A673 (cell line): ENCODE results near the gene FOSL1. TPM values are rescaled to one million over a fixed set of nuclear protein-coding genes. Genes with fewer than 3 reads are reported as not detected.

ENCODE experiments used
- BruUV-seq: library from RNA; stranded (reverse); fragments of 400-500 nt; replicated peaks from 2 replicates; lab custom pipeline; 2021; lab: Mats Ljungman, UMichigan
- CTCF ChIA-PET: fragments of 300-600 bp; sonication (Branson Sonifier 250); formaldehyde crosslinking; loops from one replicate; lab custom pipeline; 2022; ENCODE audit warnings: antibody characterized with exemption; lab: Charles Lee
- POLR2A ChIA-PET: fragments of 300-600 bp; sonication (Branson Sonifier 250); formaldehyde crosslinking; loops from one replicate; lab custom pipeline; 2022; ENCODE audit warnings: antibody characterized with exemption; ENCODE audit not compliant: low non-redundant PET; lab: Charles Lee
- DNase-seq: peaks from one replicate; pipeline ENCODE4 v3.0.0-alpha.2; 2015; ENCODE audit warnings: low spot score
- H3K27ac ChIP-seq: fragments of 200-600 bp; sonication (generic); 2 replicates; pipeline ENCODE4 v1.5.1; 2016; ENCODE audit warnings: mixed run types, low read depth, mild to moderate bottlenecking, mixed read lengths, antibody characterized with exemption, low read length; ENCODE audit not compliant: poor library complexity, severe bottlenecking
- H3K27me3 ChIP-seq: fragments of 200-600 bp; sonication (generic); replicated peaks from 2 replicates; pipeline ENCODE4 v1.6.1; 2017; ENCODE audit warnings: mixed run types, low read depth, mild to moderate bottlenecking, mixed read lengths, antibody characterized with exemption, low read length; ENCODE audit not compliant: insufficient read depth, poor library complexity
- H3K36me3 ChIP-seq: fragments of 200-600 bp; sonication (generic); 2 replicates; pipeline ENCODE4 v1.6.1; 2016; ENCODE audit warnings: mixed run types, mild to moderate bottlenecking, mixed read lengths, antibody characterized with exemption, low read length; ENCODE audit not compliant: insufficient read depth, poor library complexity, severe bottlenecking
- H3K4me1 ChIP-seq: fragments of 200-600 bp; sonication (generic); 2 replicates; pipeline ENCODE4 v1.6.1; 2017; ENCODE audit warnings: mixed run types, mild to moderate bottlenecking, mixed read lengths, antibody characterized with exemption, low read length; ENCODE audit not compliant: insufficient read depth, poor library complexity, severe bottlenecking
- H3K4me3 ChIP-seq: fragments of 200-600 bp; sonication (generic); 2 replicates; pipeline ENCODE4 v1.5.1; 2016; ENCODE audit warnings: low read depth, mixed run types, mild to moderate bottlenecking, mixed read lengths, low read length; ENCODE audit not compliant: poor library complexity, severe bottlenecking
- H3K9me3 ChIP-seq: fragments of 200-600 bp; sonication (generic); 2 replicates; pipeline ENCODE4 v1.6.1; 2016; ENCODE audit warnings: mixed run types, low read depth, mild to moderate bottlenecking, mixed read lengths, antibody characterized with exemption, low read length; ENCODE audit not compliant: poor library complexity, severe bottlenecking
- EZH2 ChIP-seq: fragments of 200-600 bp; sonication (generic); IDR thresholded peaks from 2 replicates; pipeline ENCODE4 v1.6.1; 2017; ENCODE audit warnings: borderline replicate concordance, low read depth, mild to moderate bottlenecking, mixed read lengths, antibody characterized with exemption, low read length; ENCODE audit not compliant: poor library complexity, severe bottlenecking
- intact Hi-C: fragments of 100-400 bp; cut with micrococcal nuclease; formaldehyde crosslinking; loops from one replicate; pipeline ENCODE4 v1.10.0; 2022; ENCODE audit not compliant: unreplicated experiment
- total RNA-seq: library from RNA; stranded (reverse); gene quantifications from 2 replicates; pipeline ENCODE4 v1.2.3, GENCODE V29; 2021
- TF ChIP-seq, protein P1 (sequence below): fragments of 300-800, 200-600 bp; sonication (generic); conservative IDR thresholded peaks from 2 replicates; pipeline ENCODE4 v1.5.1; 2017; ENCODE audit warnings: low read depth, mild to moderate bottlenecking, antibody characterized with exemption, low read length, moderate library complexity, mixed read lengths

The FOSL1 gene
- total RNA-seq, 1 experiment from 2014 or later, result 29.0 TPM

DNA sequence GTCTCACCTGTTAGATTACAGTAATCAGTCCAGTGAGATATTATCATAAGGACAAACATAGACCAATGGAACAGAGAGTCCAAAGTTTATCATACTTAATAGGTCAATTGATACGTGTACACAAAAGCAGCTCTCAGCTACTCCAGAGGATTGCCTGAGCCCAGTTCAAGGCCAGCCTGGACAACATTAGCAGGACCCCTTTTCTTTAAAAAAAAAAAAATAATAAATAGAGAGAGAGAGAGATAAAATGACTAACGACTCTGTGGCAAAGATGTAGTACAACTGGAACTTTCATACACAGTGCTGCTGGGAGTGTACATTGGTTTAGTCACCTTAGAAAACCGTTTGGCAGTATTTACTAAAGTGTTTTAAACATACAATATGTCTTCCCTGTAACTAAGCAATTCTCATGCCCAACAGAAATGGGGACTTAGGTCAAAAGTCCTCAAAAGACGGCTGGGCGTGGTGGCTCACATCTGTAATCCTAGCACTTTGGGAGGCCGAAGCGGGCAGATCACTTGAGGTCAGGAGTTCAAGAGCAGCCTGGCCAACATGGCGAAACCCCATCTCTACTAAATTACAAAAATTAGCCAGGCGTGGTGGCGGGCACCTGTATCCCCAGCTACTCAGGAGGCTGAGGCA lies 55.8 kb downstream of the FOSL1 start:
- Histone ChIP-seq H3K4me3 (no peak overlapping the region), H3K27ac (no peak overlapping the region), H3K27me3 (no peaks in the 10 kb centered on the region), H3K4me1 (no peaks in the 10 kb centered on the region), H3K36me3 (no peaks in the 10 kb centered on the region), H3K9me3 (no peaks in the 10 kb centered on the region)
- POLR2A ChIA-PET, result no interaction called here
- DNase-seq, result no peak
- CTCF ChIA-PET, result no interaction called here
- no peak for TF ChIP-seq EZH2
- TF ChIP-seq, protein P1, sequence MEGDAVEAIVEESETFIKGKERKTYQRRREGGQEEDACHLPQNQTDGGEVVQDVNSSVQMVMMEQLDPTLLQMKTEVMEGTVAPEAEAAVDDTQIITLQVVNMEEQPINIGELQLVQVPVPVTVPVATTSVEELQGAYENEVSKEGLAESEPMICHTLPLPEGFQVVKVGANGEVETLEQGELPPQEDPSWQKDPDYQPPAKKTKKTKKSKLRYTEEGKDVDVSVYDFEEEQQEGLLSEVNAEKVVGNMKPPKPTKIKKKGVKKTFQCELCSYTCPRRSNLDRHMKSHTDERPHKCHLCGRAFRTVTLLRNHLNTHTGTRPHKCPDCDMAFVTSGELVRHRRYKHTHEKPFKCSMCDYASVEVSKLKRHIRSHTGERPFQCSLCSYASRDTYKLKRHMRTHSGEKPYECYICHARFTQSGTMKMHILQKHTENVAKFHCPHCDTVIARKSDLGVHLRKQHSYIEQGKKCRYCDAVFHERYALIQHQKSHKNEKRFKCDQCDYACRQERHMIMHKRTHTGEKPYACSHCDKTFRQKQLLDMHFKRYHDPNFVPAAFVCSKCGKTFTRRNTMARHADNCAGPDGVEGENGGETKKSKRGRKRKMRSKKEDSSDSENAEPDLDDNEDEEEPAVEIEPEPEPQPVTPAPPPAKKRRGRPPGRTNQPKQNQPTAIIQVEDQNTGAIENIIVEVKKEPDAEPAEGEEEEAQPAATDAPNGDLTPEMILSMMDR, result no peak
- BruUV-seq, result no TSS peak
- intact Hi-C loops, result no loop called here

DNA sequence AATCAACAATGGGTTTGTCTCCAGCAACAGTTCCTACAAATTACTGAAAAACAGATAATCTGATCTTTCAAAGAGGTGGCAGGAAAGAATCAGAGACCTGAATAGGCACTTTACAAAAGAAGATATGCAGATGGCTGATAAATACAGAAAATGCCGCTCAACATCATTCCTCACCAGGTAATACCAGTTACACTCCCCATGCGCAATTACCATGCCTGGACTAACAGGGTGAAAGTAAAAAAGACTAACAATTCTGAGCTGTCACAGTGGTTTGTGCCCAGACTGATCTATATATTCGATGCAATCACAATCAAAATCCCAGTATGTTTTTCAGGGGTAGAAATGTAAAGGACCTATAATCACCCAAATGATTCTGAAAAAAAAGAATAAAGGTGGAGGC lies 56.4 kb downstream of the FOSL1 start:
- no peaks in the 10 kb centered on the region for H3K4me1 ChIP-seq
- POLR2A ChIA-PET, result no interaction called here
- no TSS peak for BruUV-seq
- no peaks in the 10 kb centered on the region for H3K36me3 ChIP-seq
- intact Hi-C loops, result no loop called here
- no peak overlapping the region for H3K4me3 ChIP-seq
- no peak overlapping the region for H3K27ac ChIP-seq
- H3K27me3 ChIP-seq, result no peaks in the 10 kb centered on the region
- no peak for TF ChIP-seq EZH2
- TF ChIP-seq, protein P1, result no peak
- CTCF ChIA-PET, result interaction anchor here (1.0 kb wide), 1 partner anchor 437 kb away, joined by 6 read pairs; no protein-coding TSS in a partner anchor
- DNase-seq, result no peak
- H3K9me3 ChIP-seq, result no peaks in the 10 kb centered on the region

DNA sequence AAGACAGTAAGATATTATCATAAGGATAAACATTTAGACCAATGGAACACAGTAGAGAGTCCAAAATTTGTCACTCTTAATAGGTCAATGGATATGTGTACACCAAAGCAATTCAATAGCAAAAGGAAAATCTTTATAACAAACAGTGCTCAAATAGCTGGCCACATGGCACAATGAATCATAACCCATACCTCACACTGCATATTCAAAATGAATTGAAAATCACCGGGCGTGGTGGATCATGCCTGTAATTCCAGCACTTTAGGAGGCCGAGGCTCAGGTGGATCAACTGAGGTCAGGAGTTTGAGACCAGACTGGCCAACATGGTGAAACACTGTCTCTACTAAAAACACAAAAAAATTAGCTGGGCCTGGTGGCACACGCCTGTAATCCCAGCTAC lies 58.0 kb downstream of the FOSL1 start:
- H3K4me3 ChIP-seq, result no peak overlapping the region
- no peak overlapping the region for H3K27ac ChIP-seq
- H3K36me3 ChIP-seq, result no peaks in the 10 kb centered on the region
- no peaks in the 10 kb centered on the region for H3K9me3 ChIP-seq
- TF ChIP-seq EZH2, result no peak
- TF ChIP-seq, protein P1, result no peak
- H3K27me3 ChIP-seq, result no peaks in the 10 kb centered on the region
- POLR2A ChIA-PET, result no interaction called here
- BruUV-seq, result no TSS peak
- no peaks in the 10 kb centered on the region for H3K4me1 ChIP-seq
- DNase-seq, result no peak
- CTCF ChIA-PET, result no interaction called here
- intact Hi-C loops, result no loop called here

Other genes starting within 250 kb of the FOSL1 start
- 92.0 and 99.3 TPM in 2 replicates for gene RELA, start 237.5 kb downstream of the FOSL1 start, total RNA-seq
- 68.1 and 71.3 TPM in 2 replicates for gene KAT5, start 188.1 kb downstream of the FOSL1 start, total RNA-seq
- 73.6 and 80.2 TPM in 2 replicates for gene RNASEH2C, start 179.6 kb downstream of the FOSL1 start, total RNA-seq
- 22.5 and 22.8 TPM in 2 replicates for gene AP5B1, start 119.4 kb downstream of the FOSL1 start, total RNA-seq
- not detected in 2 replicates for gene OVOL1, start 113.3 kb downstream of the FOSL1 start, total RNA-seq
- 2.0 and 2.1 TPM in 2 replicates for gene SNX32, start 66.4 kb downstream of the FOSL1 start, total RNA-seq
- gene CFL1, start 42.2 kb downstream of the FOSL1 start, total RNA-seq, result 1,449 and 1,649 TPM in 2 replicates
- gene MUS81, start 40.0 kb downstream of the FOSL1 start, total RNA-seq, result 64.6 and 77.4 TPM in 2 replicates
- 31.2 and 37.6 TPM in 2 replicates for gene EFEMP2, start 27.6 kb downstream of the FOSL1 start, total RNA-seq
- not detected in 2 replicates for gene CTSW, start 20.6 kb downstream of the FOSL1 start, total RNA-seq
- 98.5 and 116 TPM in 2 replicates for gene FIBP, start 11.9 kb downstream of the FOSL1 start, total RNA-seq
- gene CCDC85B, start 9.7 kb downstream of the FOSL1 start, total RNA-seq, result 32.3 and 32.9 TPM in 2 replicates
- gene C11orf68, start 18.7 kb upstream of the FOSL1 start, total RNA-seq, result 22.4 and 27.6 TPM in 2 replicates
- gene DRAP1, start 19.0 kb upstream of the FOSL1 start, total RNA-seq, result 122 and 124 TPM in 2 replicates
- gene TSGA10IP, start 45.1 kb upstream of the FOSL1 start, total RNA-seq, result not detected in 2 replicates
- gene SART1, start 61.3 kb upstream of the FOSL1 start, total RNA-seq, result 95.8 and 96.3 TPM in 2 replicates
- 69.4 and 86.2 TPM in 2 replicates for gene EIF1AD, start 101.8 kb upstream of the FOSL1 start, total RNA-seq
- 541 and 556 TPM in 2 replicates for gene BANF1, start 102.1 kb upstream of the FOSL1 start, total RNA-seq
- gene CST6, start 111.6 kb upstream of the FOSL1 start, total RNA-seq, result 2.3 and 3.9 TPM in 2 replicates
- not detected in 2 replicates for gene CATSPER1, start 126.1 kb upstream of the FOSL1 start, total RNA-seq
- gene GAL3ST3, start 148.8 kb upstream of the FOSL1 start, total RNA-seq, result 1.8 and 2.0 TPM in 2 replicates
- 357 and 358 TPM in 2 replicates for gene SF3B2, start 152.0 kb upstream of the FOSL1 start, total RNA-seq
- gene PACS1, start 169.9 kb upstream of the FOSL1 start, total RNA-seq, result 75.7 and 79.1 TPM in 2 replicates